SK-N-SH (cell line): ENCODE measurements around the gene SFSWAP. TPM values are rescaled to one million over a fixed set of nuclear protein-coding genes. Genes with fewer than 3 reads are reported as not detected.

Experiments
- CTCF ChIA-PET: fragments of 300-600, 350-600 bp; formaldehyde crosslinking; extraction: SDS; loops from one replicate; lab custom pipeline; 2021; lab: Yijun Ruan, JAX
- POLR2A ChIA-PET: fragments of 350-600 bp; sonication (Branson Sonifier 250); formaldehyde crosslinking; extraction: SDS; loops from one replicate; lab custom pipeline; 2020; ENCODE audit warnings: antibody characterized with exemption, inconsistent platforms; lab: Yijun Ruan, JAX
- DNase-seq: peaks from one replicate; pipeline ENCODE4 v3.0.0; 2012
- H2AFZ ChIP-seq: fragments of 200-600 bp; sonication (generic); 2 replicates; pipeline ENCODE4 v1.8.1; 2016; ENCODE audit warnings: antibody characterized with exemption, mild to moderate bottlenecking, low read depth
- H3F3A ChIP-seq: fragments of 200-600 bp; sonication (generic); replicated peaks from 2 replicates; pipeline ENCODE3; 2016; ENCODE audit warnings: antibody characterized with exemption, mild to moderate bottlenecking; ENCODE audit not compliant: insufficient read depth
- H3K27ac ChIP-seq, 2 experiments: fragments of 200-500 bp in 1 of 2; fragments of 200-600 bp in 1 of 2; sonication (Bioruptor generic) in 1 of 2; sonication (generic), shearing (Covaris generic) in 1 of 2; 2 replicates each; pipeline versions ENCODE4 v1.5.1 to v1.6.1; 2014 to 2016; ENCODE audit warnings: low read depth in 2 of 2, inconsistent platforms in 1 of 2, low read length in 1 of 2, mild to moderate bottlenecking in 1 of 2, mixed read lengths in 1 of 2
- H3K27me3 ChIP-seq: fragments of 200-600 bp; sonication (generic), shearing (Covaris generic); 2 replicates; pipeline ENCODE4 v1.6.1; 2016; ENCODE audit warnings: mixed run types; ENCODE audit not compliant: insufficient read depth
- H3K36me3 ChIP-seq, 2 experiments: fragments of 200-500 bp in 1 of 2; fragments of 200-600 bp in 1 of 2; sonication (Bioruptor generic) in 1 of 2; sonication (generic) in 1 of 2; replicated peaks in 1 of 2; 2 replicates each; pipeline versions ENCODE3 to v1.5.1; 2014 to 2016; ENCODE audit warnings: low read length in 1 of 2, mild to moderate bottlenecking in 1 of 2; ENCODE audit not compliant: insufficient read depth in 2 of 2, control insufficient read depth in 1 of 2
- H3K4me1 ChIP-seq, 2 experiments: fragments of 200-500 bp in 1 of 2; fragments of 200-600 bp in 1 of 2; sonication (Bioruptor generic) in 1 of 2; sonication (generic), shearing (Covaris generic) in 1 of 2; 2 replicates each; pipeline versions ENCODE4 v1.5.1 to v1.6.1; 2014 to 2016; ENCODE audit warnings: low read depth in 1 of 2, low read length in 1 of 2, mixed run types in 1 of 2; ENCODE audit not compliant: insufficient read depth in 2 of 2, control insufficient read depth in 1 of 2
- H3K4me2 ChIP-seq: fragments of 200-600 bp; sonication (generic), shearing (Covaris generic); 2 replicates; pipeline ENCODE4 v1.6.1; 2017; ENCODE audit warnings: mixed run types
- H3K4me3 ChIP-seq, 2 experiments: fragments of 200-500 bp in 1 of 2; fragments of 200-600 bp in 1 of 2; sonication (Bioruptor generic) in 1 of 2; sonication (generic), shearing (Covaris generic) in 1 of 2; 2 replicates each; pipeline versions ENCODE4 v1.5.1 to v1.8.1; 2014 to 2016; ENCODE audit warnings: low read depth in 2 of 2, inconsistent platforms in 1 of 2, low read length in 1 of 2, mild to moderate bottlenecking in 1 of 2, mixed read lengths in 1 of 2, moderate library complexity in 1 of 2
- H3K79me2 ChIP-seq: fragments of 200-600 bp; sonication (generic); 2 replicates; pipeline ENCODE4 v1.8.1; 2017; ENCODE audit warnings: mild to moderate bottlenecking; ENCODE audit not compliant: insufficient read depth
- H3K9ac ChIP-seq: fragments of 200-600 bp; sonication (generic); 2 replicates; pipeline ENCODE4 v1.6.1; 2017; ENCODE audit warnings: mixed run types
- H3K9me2 ChIP-seq: fragments of 200-600 bp; sonication (generic); 2 replicates; pipeline ENCODE4 v1.6.1; 2017; ENCODE audit warnings: mixed run types
- H3K9me3 ChIP-seq: fragments of 200-600 bp; sonication (generic); 2 replicates; pipeline ENCODE4 v1.6.1; 2017; ENCODE audit warnings: mixed run types, mild to moderate bottlenecking, moderate library complexity
- H4K20me1 ChIP-seq: fragments of 200-600 bp; sonication (generic); 2 replicates; pipeline ENCODE4 v1.6.1; 2017; ENCODE audit warnings: mild to moderate bottlenecking, mixed run types; ENCODE audit not compliant: insufficient read depth
- CTCF ChIP-seq: fragments of 200-600 bp; sonication (generic); IDR thresholded peaks from 2 replicates; pipeline ENCODE4 v1.6.1; 2017; ENCODE audit warnings: antibody characterized with exemption, mild to moderate bottlenecking, moderate library complexity
- ELF1 ChIP-seq: IDR thresholded peaks from 2 replicates; pipeline ENCODE4 v1.4.0; 2012
- EP300 ChIP-seq, 2 experiments: IDR thresholded peaks; 2 replicates each; pipeline versions ENCODE4 v1.4.0 to v1.6.1; 2012; ENCODE audit warnings: borderline replicate concordance in 1 of 2, low read depth in 1 of 2, low read length in 1 of 2
- EZH2phosphoT487 ChIP-seq: fragments of 200-600 bp; sonication (generic); IDR thresholded peaks from 2 replicates; pipeline ENCODE4 v1.6.1; 2017; ENCODE audit warnings: low read depth, mixed run types, mild to moderate bottlenecking, antibody characterized with exemption, moderate library complexity, borderline replicate concordance
- FOSL2 ChIP-seq: IDR thresholded peaks from 2 replicates; pipeline ENCODE4 v1.4.0; 2012; ENCODE audit warnings: low read depth, mild to moderate bottlenecking, moderate library complexity, borderline replicate concordance
- FOXJ3 ChIP-seq: sonication (generic); formaldehyde crosslinking; IDR thresholded peaks from 2 replicates; pipeline ENCODE4 v1.5.1; 2020; ENCODE audit warnings: mild to moderate bottlenecking, missing genetic modification reagents
- FOXM1 ChIP-seq: IDR thresholded peaks from 2 replicates; pipeline ENCODE4 v1.4.0; 2012; ENCODE audit warnings: low read depth, mild to moderate bottlenecking
- IRF3 ChIP-seq: fragments of 150-350 bp; IDR thresholded peaks from 2 replicates; pipeline ENCODE4 v1.6.1; 2016; ENCODE audit warnings: mild to moderate bottlenecking, low read depth, low read length
- MAX ChIP-seq: IDR thresholded peaks from 2 replicates; pipeline ENCODE4 v1.4.0; 2012; ENCODE audit warnings: low read depth
- NRF1 ChIP-seq: IDR thresholded peaks from 2 replicates; pipeline ENCODE4 v1.6.1; 2012; ENCODE audit warnings: low read depth, mild to moderate bottlenecking, low read length
- POLR2AphosphoS5 ChIP-seq: IDR thresholded peaks from 2 replicates; pipeline ENCODE4 v1.6.1; 2012; ENCODE audit warnings: low read depth, low read length
- TAF1 ChIP-seq: IDR thresholded peaks from 2 replicates; pipeline ENCODE4 v1.6.1; 2012; ENCODE audit warnings: low read depth, mild to moderate bottlenecking, low read length, moderate library complexity, borderline replicate concordance
- ZBTB33 ChIP-seq: IDR thresholded peaks from 2 replicates; pipeline ENCODE4 v1.4.0; 2012; ENCODE audit warnings: low read depth, borderline replicate concordance
- WGBS: methylation state at CpG from one replicate; pipeline ENCODE4 v1.1.6; 2017; ENCODE audit warnings: low lambda C conversion rate; 5-methylcytosine and 5-hydroxymethylcytosine counted together
- polyA plus RNA-seq, 3 experiments: library from polyadenylated mRNA; depleted of rRNA; stranded (reverse); fragments of >200 nt; gene quantifications; 2 replicates each; pipeline ENCODE4 v1.2.3, GENCODE V29; 2012

The SFSWAP gene
- polyA plus RNA-seq, 1 of the 3 experiments (the other 2 are of a cell fraction): 27.9 TPM

GRCh38 chr12:131797588-131797934, 86.7 kb downstream of the SFSWAP start:
- Histone ChIP-seq H3K27me3 (no peaks in the 10 kb centered on the region), H3K27ac (no peak overlapping the region)
- no peak for TF ChIP-seq NRF1
- TF ChIP-seq EP300 (IDR thresholded peaks at IDR 0.05; ENCODE audit: borderline replicate concordance in 1 of 2, low read depth in 1 of 2, low read length in 1 of 2): no peak
- TF ChIP-seq MAX: no peak
- no peak for TF ChIP-seq FOSL2
- TF ChIP-seq FOXJ3: no peak
- no peak for TF ChIP-seq IRF3
- TF ChIP-seq FOXM1: no peak
- TF ChIP-seq ZBTB33: no peak
- TF ChIP-seq CTCF: no peak
- no peak for TF ChIP-seq POLR2AphosphoS5
- no peak for TF ChIP-seq TAF1
- TF ChIP-seq ELF1: no peak
- TF ChIP-seq EZH2phosphoT487: no peak
- TF ChIP-seq, all 33 proteins: peak for 0
- H4K20me1 ChIP-seq: no peaks in the 10 kb centered on the region
- no peak overlapping the region for H3K4me2 ChIP-seq
- DNase-seq: no peak
- no peak overlapping the region for H3K9ac ChIP-seq
- no peaks in the 10 kb centered on the region for H3K9me2 ChIP-seq
- no peak overlapping the region for H2AFZ ChIP-seq
- H3F3A ChIP-seq: no peaks in the 10 kb centered on the region
- no peaks in the 10 kb centered on the region for H3K9me3 ChIP-seq
- no peak overlapping the region for H3K4me3 ChIP-seq
- ChIA-PET POLR2A (no interaction called here), CTCF (no interaction called here)
- peaks cover 3 to 39% of the 10 kb centered on the region in 2 experiments for H3K36me3 ChIP-seq
- no peaks in the 10 kb centered on the region for H3K79me2 ChIP-seq
- no peaks in the 10 kb centered on the region for H3K4me1 ChIP-seq
- 77% methylated on average over 3 of the region's 10 CpGs for WGBS
